Measurements from ENCODE around the gene SYT1. TPM values are rescaled to one million over a fixed set of nuclear protein-coding genes. Genes with fewer than 3 reads are reported as not detected.

SYT1 gene
- polyA plus RNA-seq, 2 donors, result 0.04 to 0.09 TPM

DNA sequence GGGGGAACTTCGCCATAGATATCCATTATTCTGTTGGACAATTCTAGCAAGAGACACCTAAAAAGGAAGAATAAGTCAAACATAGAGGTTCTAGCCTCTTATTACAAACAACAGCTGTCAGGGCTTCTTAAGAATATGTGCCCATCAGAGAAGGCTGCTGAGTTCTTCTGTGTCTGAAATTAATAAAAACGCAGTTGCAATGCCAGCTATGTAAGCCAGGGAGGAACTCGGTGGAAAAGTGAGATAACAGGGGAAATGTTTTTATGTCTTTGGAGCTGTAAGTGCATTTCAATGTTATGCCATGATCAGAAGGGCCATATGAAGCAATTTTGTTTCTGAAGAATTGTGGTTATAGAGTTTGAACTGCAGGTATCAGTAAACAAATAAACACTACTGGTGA lies 95.0 kb downstream of the SYT1 start:
- no peak overlapping the region for H3K27ac ChIP-seq (ENCODE audit: low read depth in 2 of 2, low read length in 1 of 2)
- 67 to 68% methylated on average over 3 of the region's 3 CpGs for WGBS, 2 donors
- H3K4me3 ChIP-seq (ENCODE audit: low read depth in 1 of 2, low read length in 2 of 2), result no peak overlapping the region
- no peaks in the 10 kb centered on the region for H3K27me3 ChIP-seq (ENCODE audit: control insufficient read depth in 1 of 2, insufficient read depth in 2 of 2, low read length in 2 of 2)
- no peaks in the 10 kb centered on the region for H3K36me3 ChIP-seq (ENCODE audit: control insufficient read depth in 2 of 2, insufficient read depth in 2 of 2, low read length in 1 of 2)
- H3K4me1 ChIP-seq (ENCODE audit: control insufficient read depth in 2 of 2, insufficient read depth in 2 of 2, low read length in 1 of 2), result no peaks in the 10 kb centered on the region
- no peaks in the 10 kb centered on the region for H3K9me3 ChIP-seq (ENCODE audit: control insufficient read depth in 2 of 2, insufficient read depth in 1 of 2, low read depth in 1 of 2, low read length in 1 of 2)

GRCh38 chr12:78961171-78961570 lies 96.6 kb downstream of the SYT1 start:
- WGBS, 2 donors, result 87 to 91% methylated on average over 2 of the region's 2 CpGs
- Histone ChIP-seq H3K27me3 (ENCODE audit: control insufficient read depth in 1 of 2, insufficient read depth in 2 of 2, low read length in 2 of 2) (no peaks in the 10 kb centered on the region), H3K36me3 (ENCODE audit: control insufficient read depth in 2 of 2, insufficient read depth in 2 of 2, low read length in 1 of 2) (no peaks in the 10 kb centered on the region), H3K9me3 (ENCODE audit: control insufficient read depth in 2 of 2, insufficient read depth in 1 of 2, low read depth in 1 of 2, low read length in 1 of 2) (no peaks in the 10 kb centered on the region), H3K4me1 (ENCODE audit: control insufficient read depth in 2 of 2, insufficient read depth in 2 of 2, low read length in 1 of 2) (no peaks in the 10 kb centered on the region), H3K4me3 (ENCODE audit: low read depth in 1 of 2, low read length in 2 of 2) (no peak overlapping the region), H3K27ac (ENCODE audit: low read depth in 2 of 2, low read length in 1 of 2) (no peak overlapping the region)

DNA sequence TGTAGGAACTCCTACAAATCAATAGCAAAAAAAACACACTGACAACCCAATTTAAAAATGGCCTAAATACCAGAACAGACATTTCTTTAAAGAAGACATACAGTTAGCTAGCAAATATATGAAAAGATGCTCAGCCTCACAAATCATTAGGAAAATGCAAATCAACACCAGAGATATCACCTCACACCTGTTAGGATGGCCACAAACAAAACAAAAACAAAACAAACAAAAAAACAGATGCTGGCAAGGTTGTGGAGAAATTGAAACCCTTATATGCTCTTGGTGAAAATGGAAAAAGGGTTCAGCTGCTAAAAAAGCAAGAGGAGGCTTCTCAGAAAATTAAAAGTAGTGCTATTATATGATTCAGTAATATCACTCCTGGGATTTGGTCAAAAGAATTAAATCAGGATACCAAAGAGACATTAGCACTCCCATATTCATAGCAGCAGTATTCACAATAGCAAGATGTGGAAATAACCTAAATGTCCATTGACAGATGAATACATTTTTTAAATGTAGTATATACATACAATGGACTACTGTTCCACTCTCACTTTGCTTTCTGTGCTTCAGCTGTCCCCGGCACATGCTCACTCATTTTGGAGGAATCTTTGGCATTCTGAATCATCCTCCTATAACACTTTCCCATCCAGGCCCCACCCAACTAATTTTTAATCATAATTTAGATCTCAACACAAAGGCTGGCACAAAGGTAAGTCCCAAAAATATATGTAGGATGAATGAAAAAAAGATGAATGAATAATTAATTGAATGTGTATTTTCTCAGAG lies 99.1 kb downstream of the SYT1 start:
- H3K4me1 ChIP-seq (ENCODE audit: control insufficient read depth in 2 of 2, insufficient read depth in 2 of 2, low read length in 1 of 2), result no peaks in the 10 kb centered on the region
- H3K4me3 ChIP-seq (ENCODE audit: low read depth in 1 of 2, low read length in 2 of 2), result no peak overlapping the region
- no peaks in the 10 kb centered on the region for H3K36me3 ChIP-seq (ENCODE audit: control insufficient read depth in 2 of 2, insufficient read depth in 2 of 2, low read length in 1 of 2)
- H3K9me3 ChIP-seq (ENCODE audit: control insufficient read depth in 2 of 2, insufficient read depth in 1 of 2, low read depth in 1 of 2, low read length in 1 of 2), result no peaks in the 10 kb centered on the region
- H3K27me3 ChIP-seq (ENCODE audit: control insufficient read depth in 1 of 2, insufficient read depth in 2 of 2, low read length in 2 of 2), result no peaks in the 10 kb centered on the region
- WGBS, 2 donors, result 60 to 76% methylated on average over 1 of the region's 1 CpG
- no peak overlapping the region for H3K27ac ChIP-seq (ENCODE audit: low read depth in 2 of 2, low read length in 1 of 2)

DNA sequence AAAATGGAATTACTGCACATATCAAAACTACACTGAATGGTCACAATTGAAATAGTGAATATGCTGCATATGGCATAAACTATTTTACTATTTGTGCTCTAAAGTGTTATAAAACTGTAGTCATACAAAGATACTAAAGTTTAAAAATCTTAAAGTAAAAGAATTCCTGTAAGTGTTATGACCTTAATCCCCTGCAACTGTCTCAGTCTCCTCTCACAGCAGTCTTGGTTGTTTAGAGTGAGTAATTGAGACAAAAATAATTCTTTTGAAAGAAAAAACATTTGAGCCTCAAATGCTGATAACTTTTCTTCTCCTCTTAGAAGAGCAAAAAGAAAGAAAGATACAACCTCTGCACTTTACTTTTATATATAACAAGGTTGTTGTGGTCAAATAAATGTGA lies 99.9 kb downstream of the SYT1 start:
- Histone ChIP-seq H3K27me3 (ENCODE audit: control insufficient read depth in 1 of 2, insufficient read depth in 2 of 2, low read length in 2 of 2) (no peaks in the 10 kb centered on the region), H3K27ac (ENCODE audit: low read depth in 2 of 2, low read length in 1 of 2) (no peak overlapping the region), H3K36me3 (ENCODE audit: control insufficient read depth in 2 of 2, insufficient read depth in 2 of 2, low read length in 1 of 2) (no peaks in the 10 kb centered on the region), H3K4me1 (ENCODE audit: control insufficient read depth in 2 of 2, insufficient read depth in 2 of 2, low read length in 1 of 2) (no peaks in the 10 kb centered on the region), H3K9me3 (ENCODE audit: control insufficient read depth in 2 of 2, insufficient read depth in 1 of 2, low read depth in 1 of 2, low read length in 1 of 2) (no peaks in the 10 kb centered on the region), H3K4me3 (ENCODE audit: low read depth in 1 of 2, low read length in 2 of 2) (no peak overlapping the region)

GRCh38 chr12:78966062-78966461 lies 101.5 kb downstream of the SYT1 start:
- Histone ChIP-seq H3K9me3 (ENCODE audit: control insufficient read depth in 2 of 2, insufficient read depth in 1 of 2, low read depth in 1 of 2, low read length in 1 of 2) (no peaks in the 10 kb centered on the region), H3K4me1 (ENCODE audit: control insufficient read depth in 2 of 2, insufficient read depth in 2 of 2, low read length in 1 of 2) (no peaks in the 10 kb centered on the region), H3K27me3 (ENCODE audit: control insufficient read depth in 1 of 2, insufficient read depth in 2 of 2, low read length in 2 of 2) (no peaks in the 10 kb centered on the region), H3K4me3 (ENCODE audit: low read depth in 1 of 2, low read length in 2 of 2) (no peak overlapping the region), H3K27ac (ENCODE audit: low read depth in 2 of 2, low read length in 1 of 2) (no peak overlapping the region), H3K36me3 (ENCODE audit: control insufficient read depth in 2 of 2, insufficient read depth in 2 of 2, low read length in 1 of 2) (no peaks in the 10 kb centered on the region)
- WGBS, 2 donors, result 66 to 75% methylated on average over 2 of the region's 2 CpGs

GRCh38 chr12:78966926-78967325 lies 102.4 kb downstream of the SYT1 start:
- Histone ChIP-seq H3K27ac (ENCODE audit: low read depth in 2 of 2, low read length in 1 of 2) (no peak overlapping the region), H3K9me3 (ENCODE audit: control insufficient read depth in 2 of 2, insufficient read depth in 1 of 2, low read depth in 1 of 2, low read length in 1 of 2) (no peaks in the 10 kb centered on the region), H3K27me3 (ENCODE audit: control insufficient read depth in 1 of 2, insufficient read depth in 2 of 2, low read length in 2 of 2) (no peaks in the 10 kb centered on the region), H3K4me1 (ENCODE audit: control insufficient read depth in 2 of 2, insufficient read depth in 2 of 2, low read length in 1 of 2) (no peaks in the 10 kb centered on the region), H3K4me3 (ENCODE audit: low read depth in 1 of 2, low read length in 2 of 2) (no peak overlapping the region), H3K36me3 (ENCODE audit: control insufficient read depth in 2 of 2, insufficient read depth in 2 of 2, low read length in 1 of 2) (no peaks in the 10 kb centered on the region)
- 58 to 77% methylated on average over 2 of the region's 2 CpGs for WGBS, 2 donors

DNA sequence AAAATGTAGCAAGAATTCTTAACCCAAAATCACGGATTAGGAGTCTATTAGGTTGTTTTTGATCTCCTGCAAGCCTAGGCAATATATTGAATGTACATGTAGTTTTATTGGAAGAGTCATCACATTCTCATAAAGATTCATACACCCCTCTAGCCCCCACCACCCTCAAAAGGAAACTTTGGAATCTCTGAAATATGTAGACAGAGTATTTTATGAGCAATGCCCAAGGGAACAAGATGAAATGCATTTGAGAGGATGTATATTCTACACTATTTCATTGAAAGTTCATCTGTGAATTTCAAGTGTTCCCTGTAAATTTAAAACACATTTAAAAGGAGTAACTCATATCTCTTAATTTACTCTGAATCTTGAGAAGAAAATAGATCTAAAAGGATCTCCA lies 103.7 kb downstream of the SYT1 start:
- 59 to 79% methylated on average over 1 of the region's 1 CpG for WGBS, 2 donors
- H3K4me3 ChIP-seq (ENCODE audit: low read depth in 1 of 2, low read length in 2 of 2), result no peak overlapping the region

DNA sequence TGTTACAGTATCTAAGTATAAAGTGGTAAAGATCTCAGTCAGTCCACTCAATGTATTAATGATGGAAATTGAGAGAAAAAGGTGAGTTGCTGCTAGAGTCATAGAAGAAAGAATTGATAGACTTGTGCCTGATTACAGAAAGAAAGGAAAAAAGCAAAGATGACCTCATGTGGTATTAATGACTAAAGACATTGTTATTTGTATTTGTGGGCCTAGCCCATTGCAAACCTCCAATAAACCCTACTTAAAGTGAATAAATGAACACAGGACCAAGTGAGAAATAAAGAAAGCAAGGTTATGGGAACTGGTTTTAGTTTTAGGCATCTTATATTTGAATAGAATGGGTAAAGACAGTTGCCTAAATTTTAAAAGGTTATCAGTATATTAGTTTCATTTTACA lies 105.5 kb downstream of the SYT1 start:
- Histone ChIP-seq H3K4me1 (ENCODE audit: control insufficient read depth in 2 of 2, insufficient read depth in 2 of 2, low read length in 1 of 2) (no peaks in the 10 kb centered on the region), H3K4me3 (ENCODE audit: low read depth in 1 of 2, low read length in 2 of 2) (no peak overlapping the region), H3K27ac (ENCODE audit: low read depth in 2 of 2, low read length in 1 of 2) (no peak overlapping the region), H3K9me3 (ENCODE audit: control insufficient read depth in 2 of 2, insufficient read depth in 1 of 2, low read depth in 1 of 2, low read length in 1 of 2) (no peaks in the 10 kb centered on the region), H3K27me3 (ENCODE audit: control insufficient read depth in 1 of 2, insufficient read depth in 2 of 2, low read length in 2 of 2) (no peaks in the 10 kb centered on the region), H3K36me3 (ENCODE audit: control insufficient read depth in 2 of 2, insufficient read depth in 2 of 2, low read length in 1 of 2) (no peaks in the 10 kb centered on the region)

More for the DNA sequence above, 103.7 kb downstream of the SYT1 start:
- H3K27ac ChIP-seq (ENCODE audit: low read depth in 2 of 2, low read length in 1 of 2), result no peak overlapping the region
- no peaks in the 10 kb centered on the region for H3K9me3 ChIP-seq (ENCODE audit: control insufficient read depth in 2 of 2, insufficient read depth in 1 of 2, low read depth in 1 of 2, low read length in 1 of 2)
- H3K36me3 ChIP-seq (ENCODE audit: control insufficient read depth in 2 of 2, insufficient read depth in 2 of 2, low read length in 1 of 2), result no peaks in the 10 kb centered on the region
- no peaks in the 10 kb centered on the region for H3K27me3 ChIP-seq (ENCODE audit: control insufficient read depth in 1 of 2, insufficient read depth in 2 of 2, low read length in 2 of 2)
- H3K4me1 ChIP-seq (ENCODE audit: control insufficient read depth in 2 of 2, insufficient read depth in 2 of 2, low read length in 1 of 2), result no peaks in the 10 kb centered on the region

DNA sequence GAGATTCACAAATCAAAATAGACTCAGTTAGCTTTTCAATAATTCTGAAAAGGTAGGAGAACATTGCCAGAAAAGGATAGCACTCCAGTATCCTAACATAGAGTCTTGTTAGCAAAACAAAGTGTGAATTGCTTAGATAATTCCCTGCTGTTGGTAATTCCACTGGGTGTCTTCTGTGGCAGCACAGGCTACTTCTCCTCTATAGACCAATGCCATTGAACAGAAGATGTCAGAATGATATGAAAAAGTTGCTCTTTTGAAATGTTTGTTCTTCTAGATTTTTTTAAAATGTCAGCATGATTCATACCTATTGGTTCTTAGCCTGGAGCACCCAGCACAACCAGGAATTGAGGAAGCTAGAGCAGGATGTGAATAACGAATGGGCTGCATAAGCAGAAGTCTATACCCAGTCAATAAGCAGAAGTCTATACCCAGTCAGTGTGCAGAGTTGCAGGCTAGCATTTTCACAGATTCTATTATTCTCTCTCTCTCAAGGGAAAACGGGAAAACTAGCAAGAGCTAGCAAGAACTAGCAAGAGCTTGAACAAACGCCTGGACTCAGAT lies 112.8 kb downstream of the SYT1 start:
- Histone ChIP-seq H3K36me3 (ENCODE audit: control insufficient read depth in 2 of 2, insufficient read depth in 2 of 2, low read length in 1 of 2) (no peaks in the 10 kb centered on the region), H3K27me3 (ENCODE audit: control insufficient read depth in 1 of 2, insufficient read depth in 2 of 2, low read length in 2 of 2) (no peaks in the 10 kb centered on the region), H3K27ac (ENCODE audit: low read depth in 2 of 2, low read length in 1 of 2) (no peak overlapping the region), H3K9me3 (ENCODE audit: control insufficient read depth in 2 of 2, insufficient read depth in 1 of 2, low read depth in 1 of 2, low read length in 1 of 2) (no peaks in the 10 kb centered on the region), H3K4me1 (ENCODE audit: control insufficient read depth in 2 of 2, insufficient read depth in 2 of 2, low read length in 1 of 2) (no peaks in the 10 kb centered on the region), H3K4me3 (ENCODE audit: low read depth in 1 of 2, low read length in 2 of 2) (no peak overlapping the region)
- WGBS, 2 donors, result 40 to 57% methylated on average over 3 of the region's 3 CpGs

DNA sequence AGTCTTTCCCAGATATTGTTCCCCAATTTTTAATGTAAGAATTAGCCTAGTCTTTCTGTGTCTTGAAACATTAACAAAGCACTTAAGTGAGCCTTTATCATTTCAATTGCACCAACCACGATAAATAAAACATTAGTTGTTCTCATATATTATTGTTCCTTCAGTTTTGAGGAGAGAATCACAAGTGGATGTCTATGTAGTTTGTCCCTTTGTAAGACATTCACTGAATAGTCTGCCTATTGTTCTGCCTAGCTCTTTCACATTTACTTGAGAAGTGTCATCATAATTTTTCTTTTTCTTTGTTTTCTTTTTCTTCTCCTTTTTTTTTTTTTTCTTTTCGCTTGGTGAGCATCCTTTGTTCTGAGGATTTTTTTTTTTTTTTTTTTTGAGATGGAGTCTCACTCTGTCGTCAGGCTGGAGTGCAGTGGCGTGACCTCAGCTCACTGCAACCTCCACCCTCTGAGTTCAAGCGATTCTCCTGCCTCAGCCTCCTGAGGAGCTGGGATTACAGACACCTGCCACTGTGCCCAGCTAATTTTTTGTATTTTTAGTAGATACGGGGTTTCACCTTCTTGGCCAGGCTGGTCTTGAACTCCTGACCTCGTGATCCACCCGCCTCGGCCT lies 129.7 kb downstream of the SYT1 start:
- no peak overlapping the region for H3K27ac ChIP-seq (ENCODE audit: low read depth in 2 of 2, low read length in 1 of 2)
- H3K9me3 ChIP-seq (ENCODE audit: control insufficient read depth in 2 of 2, insufficient read depth in 1 of 2, low read depth in 1 of 2, low read length in 1 of 2), result no peaks in the 10 kb centered on the region
- no peaks in the 10 kb centered on the region for H3K36me3 ChIP-seq (ENCODE audit: control insufficient read depth in 2 of 2, insufficient read depth in 2 of 2, low read length in 1 of 2)
- no peak overlapping the region for H3K4me3 ChIP-seq (ENCODE audit: low read depth in 1 of 2, low read length in 2 of 2)
- WGBS, 2 donors, result 86 to 88% methylated on average over 9 of the region's 9 CpGs
- no peaks in the 10 kb centered on the region for H3K4me1 ChIP-seq (ENCODE audit: control insufficient read depth in 2 of 2, insufficient read depth in 2 of 2, low read length in 1 of 2)
- H3K27me3 ChIP-seq (ENCODE audit: control insufficient read depth in 1 of 2, insufficient read depth in 2 of 2, low read length in 2 of 2), result no peaks in the 10 kb centered on the region

Data from esophagus (tissue), 2 donors.